ENCODE results near the gene CCDC77.

- no peak for TF ChIP-seq CTCF (IDR thresholded peaks at IDR 0.05)
- TF ChIP-seq EP300 (IDR thresholded peaks at IDR 0.05), result no peak
- TF ChIP-seq POLR2A (IDR thresholded peaks at IDR 0.05), result no peak
These were observed 65.3 kb downstream of the CCDC77 start for GRCh38 chr12:466762-467161.

Data from ovary (tissue), 3 donors.